OCI-M1 (cell line): ENCODE data around the gene ZNF618.
"Not testable (repeated sequence)": the region's sequence is repeated elsewhere in the genome, so short reads cannot be mapped to it uniquely, and the experiment has no call there.

Experiments
- DNase-seq: peaks from one replicate; lab custom pipeline; 2025; lab: John Stamatoyannopoulos, UW

Gene ZNF618

GRCh38 chr9:114038724-114039313, 162.7 kb downstream of the ZNF618 start:
- DNase-seq, result no peak

GRCh38 chr9:114039484-114039883, 163.4 kb downstream of the ZNF618 start:
- no peak for DNase-seq

GRCh38 chr9:114043660-114044059, 167.6 kb downstream of the ZNF618 start:
- DNase-seq, result not testable (repeated sequence)

- DNase-seq, result no peak
Measured at GRCh38 chr9:114046237-114046755, 170.2 kb downstream of the ZNF618 start.

GRCh38 chr9:114046875-114047274, 170.8 kb downstream of the ZNF618 start:
- no peak for DNase-seq

GRCh38 chr9:114047717-114048116, 171.6 kb downstream of the ZNF618 start:
- DNase-seq, result no peak

GRCh38 chr9:114048533-114049415, 172.7 kb downstream of the ZNF618 start:
- no peak for DNase-seq

- no peak for DNase-seq
Measured at GRCh38 chr9:114049441-114050225, 173.5 kb downstream of the ZNF618 start.

GRCh38 chr9:114050226-114050568, 174.1 kb downstream of the ZNF618 start:
- DNase-seq, result no peak

- DNase-seq, result no peak
Measured at GRCh38 chr9:114050646-114051045, 174.5 kb downstream of the ZNF618 start.

GRCh38 chr9:114051281-114051680, 175.2 kb downstream of the ZNF618 start:
- DNase-seq, result no peak

- DNase-seq, result no peak
Measured at GRCh38 chr9:114051706-114052105, 175.6 kb downstream of the ZNF618 start.

GRCh38 chr9:114053246-114054005, 177.3 kb downstream of the ZNF618 start:
- DNase-seq, result no peak

GRCh38 chr9:114054191-114054690, 178.1 kb downstream of the ZNF618 start:
- DNase-seq, result no peak

- DNase-seq, result no peak
Measured at GRCh38 chr9:114055061-114055460, 179.0 kb downstream of the ZNF618 start.

GRCh38 chr9:114055894-114056293, 179.8 kb downstream of the ZNF618 start:
- DNase-seq, result no peak

GRCh38 chr9:114056527-114056926, 180.4 kb downstream of the ZNF618 start:
- no peak for DNase-seq

- no peak for DNase-seq
Measured at GRCh38 chr9:114057161-114057885, 181.2 kb downstream of the ZNF618 start.

- DNase-seq, result no peak
Measured at GRCh38 chr9:114058688-114059046, 182.6 kb downstream of the ZNF618 start.

- no peak for DNase-seq
Measured at GRCh38 chr9:114059047-114059803, 183.1 kb downstream of the ZNF618 start.
